Gastroesophageal sphincter (tissue), 4 donors: Measurements from ENCODE around the gene TBX21. TPM values are rescaled to one million over a fixed set of nuclear protein-coding genes. Genes with fewer than 3 reads are reported as not detected.

Experiments used
- ATAC-seq: fragments of 150-250 bp; one replicate; pipeline ENCODE4 v1.9.1; 2016; ENCODE audit warnings: mild to moderate bottlenecking, moderate library complexity
- H3K27ac ChIP-seq, 4 donors: fragments of 200-600 bp; sonication (generic) in 3 of 4; 1 replicate in 3 of 4; 2 replicates in 1 of 4; pipeline ENCODE4 v1.5.1; 2016 to 2019
- H3K27me3 ChIP-seq: fragments of 200-600 bp; sonication (generic); one replicate; pipeline ENCODE4 v1.5.1; 2019
- H3K36me3 ChIP-seq, 2 donors: fragments of 200-600 bp; sonication (generic); one replicate each; pipeline ENCODE4 v1.5.1; 2019; ENCODE audit warnings: control low read depth in 1 of 2
- H3K4me1 ChIP-seq, 3 donors: fragments of 200-600 bp; sonication (generic); 1 replicate in 2 of 3; 2 replicates in 1 of 3; pipeline ENCODE4 v1.5.1; 2016 to 2019; ENCODE audit warnings: control low read depth in 2 of 3
- H3K4me3 ChIP-seq, 2 donors: fragments of 200-600 bp; sonication (generic); one replicate each; pipeline ENCODE4 v1.5.1; 2019; ENCODE audit warnings: mild to moderate bottlenecking in 1 of 2, moderate library complexity in 1 of 2
- H3K9me3 ChIP-seq, 3 donors: fragments of 200-600 bp; sonication (generic); one replicate each; pipeline ENCODE4 v1.5.1; 2017 to 2019; ENCODE audit warnings: control low read depth in 2 of 3
- EP300 ChIP-seq: sonication (generic); formaldehyde crosslinking; IDR thresholded peaks from one replicate; pipeline ENCODE4 v1.6.1; 2017; ENCODE audit warnings: antibody characterized with exemption, mild to moderate bottlenecking
- POLR2A ChIP-seq, 2 donors: fragments of 450-650 bp; IDR thresholded peaks; one replicate each; pipeline ENCODE4 v1.6.1; 2017; ENCODE audit warnings: antibody characterized with exemption in 2 of 2, mild to moderate bottlenecking in 2 of 2, moderate library complexity in 1 of 2
- POLR2AphosphoS5 ChIP-seq: sonication (generic); formaldehyde crosslinking; IDR thresholded peaks from one replicate; pipeline ENCODE4 v1.6.1; 2017; ENCODE audit warnings: antibody characterized with exemption
- WGBS, 2 donors: methylation state at CpG; one replicate each; pipeline ENCODE4 v1.1.5; 2018; ENCODE audit warnings: low coverage in 1 of 2; 5-methylcytosine and 5-hydroxymethylcytosine counted together
- total RNA-seq, 4 donors: library from RNA; depleted of rRNA; stranded (reverse); fragments of >200 nt; gene quantifications; one replicate each; pipeline ENCODE4 v1.1.0, GENCODE V29; 2016
- TF ChIP-seq, protein P1 (sequence below), 4 experiments: fragments of 200-600 bp in 2 of 4; fragments of 450-650 bp in 2 of 4; sonication (generic) in 1 of 4; IDR thresholded peaks; one replicate each; pipeline ENCODE4 v1.5.1; 2017 to 2019; ENCODE audit warnings: antibody characterized with exemption in 4 of 4, mild to moderate bottlenecking in 2 of 4, moderate library complexity in 2 of 4

The TBX21 gene
- total RNA-seq, 4 donors from 2014 or later: 0.94 to 1.1 TPM; not detected in 2

DNA sequence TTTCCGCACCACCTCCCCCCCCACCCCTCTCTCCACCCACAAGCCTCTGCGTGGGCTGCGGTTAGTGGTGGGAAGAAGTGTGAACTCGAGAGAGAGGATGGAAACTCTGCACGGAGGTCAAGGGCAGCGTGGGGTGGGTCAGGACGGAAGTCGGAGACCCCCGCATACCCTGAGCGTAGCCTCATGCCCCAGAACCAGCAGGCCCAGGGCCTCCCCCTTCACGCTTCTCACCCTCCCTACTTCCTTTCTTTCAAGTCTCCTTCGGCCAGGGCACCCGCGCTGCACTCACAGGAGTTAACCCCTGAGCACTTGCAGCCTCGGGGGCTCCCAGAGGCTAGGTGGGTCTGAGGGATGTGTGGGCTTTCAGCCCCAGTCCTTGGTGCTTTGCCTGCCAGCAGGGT lies 29.8 kb upstream of the TBX21 start:
- WGBS, 2 donors: 77% methylated on average over 11 of the region's 15 CpGs; no CpG with 5 or more reads in 1 of the 2 donors
- peaks cover 0 to 63% (median 9%) of the 10 kb centered on the region in 3 donors for H3K4me1 ChIP-seq
- H3K9me3 ChIP-seq: no peaks in the 10 kb centered on the region
- no peak overlapping the region for H3K4me3 ChIP-seq
- H3K27me3 ChIP-seq: no peaks in the 10 kb centered on the region
- ATAC-seq: no peak
- H3K27ac ChIP-seq: no peak overlapping the region
- peaks cover 0 to 43% of the 10 kb centered on the region in 2 donors for H3K36me3 ChIP-seq
- TF ChIP-seq POLR2AphosphoS5 (no peak), POLR2A (IDR thresholded peaks at IDR 0.05) (no peak), EP300 (no peak)
- TF ChIP-seq, protein P1, sequence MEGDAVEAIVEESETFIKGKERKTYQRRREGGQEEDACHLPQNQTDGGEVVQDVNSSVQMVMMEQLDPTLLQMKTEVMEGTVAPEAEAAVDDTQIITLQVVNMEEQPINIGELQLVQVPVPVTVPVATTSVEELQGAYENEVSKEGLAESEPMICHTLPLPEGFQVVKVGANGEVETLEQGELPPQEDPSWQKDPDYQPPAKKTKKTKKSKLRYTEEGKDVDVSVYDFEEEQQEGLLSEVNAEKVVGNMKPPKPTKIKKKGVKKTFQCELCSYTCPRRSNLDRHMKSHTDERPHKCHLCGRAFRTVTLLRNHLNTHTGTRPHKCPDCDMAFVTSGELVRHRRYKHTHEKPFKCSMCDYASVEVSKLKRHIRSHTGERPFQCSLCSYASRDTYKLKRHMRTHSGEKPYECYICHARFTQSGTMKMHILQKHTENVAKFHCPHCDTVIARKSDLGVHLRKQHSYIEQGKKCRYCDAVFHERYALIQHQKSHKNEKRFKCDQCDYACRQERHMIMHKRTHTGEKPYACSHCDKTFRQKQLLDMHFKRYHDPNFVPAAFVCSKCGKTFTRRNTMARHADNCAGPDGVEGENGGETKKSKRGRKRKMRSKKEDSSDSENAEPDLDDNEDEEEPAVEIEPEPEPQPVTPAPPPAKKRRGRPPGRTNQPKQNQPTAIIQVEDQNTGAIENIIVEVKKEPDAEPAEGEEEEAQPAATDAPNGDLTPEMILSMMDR (IDR thresholded peaks at IDR 0.05): no peak

DNA sequence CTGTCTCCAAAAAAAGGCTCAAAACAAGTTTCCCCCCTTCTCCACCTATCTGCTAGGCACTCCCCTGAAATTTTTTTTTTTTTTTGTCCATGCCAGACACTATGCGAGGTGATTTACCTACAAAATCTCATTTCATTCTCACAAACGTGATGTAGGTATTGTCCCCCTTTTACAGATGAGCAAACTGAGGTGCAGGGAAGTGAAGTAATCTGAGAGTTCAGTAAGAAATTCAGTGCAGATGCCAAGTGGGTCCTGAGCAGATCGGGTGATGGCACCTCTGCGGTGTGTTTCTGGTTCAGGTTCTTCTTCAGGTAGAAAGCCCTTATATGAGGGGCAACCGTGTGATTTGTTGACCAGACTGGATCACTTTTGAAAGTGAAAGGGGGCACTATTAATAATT lies 29.4 kb upstream of the TBX21 start:
- TF ChIP-seq POLR2A (IDR thresholded peaks at IDR 0.05) (no peak), POLR2AphosphoS5 (no peak), EP300 (no peak)
- TF ChIP-seq, protein P1 (IDR thresholded peaks at IDR 0.05): no peak
- H3K4me1 ChIP-seq: peaks cover 0 to 66% (median 9%) of the 10 kb centered on the region in 3 donors
- ATAC-seq: no peak
- H3K4me3 ChIP-seq: no peak overlapping the region
- 90 to 95% methylated on average over 2 to 4 of the region's 5 CpGs for WGBS, 2 donors
- no peak overlapping the region for H3K27ac ChIP-seq
- no peaks in the 10 kb centered on the region for H3K27me3 ChIP-seq
- H3K36me3 ChIP-seq: peaks cover 0 to 44% of the 10 kb centered on the region in 2 donors
- H3K9me3 ChIP-seq: no peaks in the 10 kb centered on the region

DNA sequence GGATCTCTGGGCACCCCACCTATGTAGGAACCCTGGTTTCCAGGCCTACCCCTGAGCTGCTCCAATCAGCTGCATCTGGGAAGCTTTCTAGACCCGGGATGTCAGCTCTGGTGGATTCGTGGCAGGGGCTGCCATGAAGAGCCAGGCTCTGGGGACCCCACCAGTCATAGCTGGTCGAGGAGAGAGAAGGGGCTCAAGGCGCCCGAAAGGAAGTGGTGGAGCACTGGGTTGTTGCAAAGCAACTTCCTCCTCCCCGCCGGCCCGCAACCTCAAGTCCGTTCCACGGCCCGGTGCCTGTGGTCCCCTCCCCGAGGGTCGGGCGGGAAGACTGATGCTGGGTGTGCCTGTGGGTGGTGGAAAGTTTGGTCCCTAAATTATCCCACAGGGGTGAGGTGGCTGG lies 28.9 kb upstream of the TBX21 start:
- no peak for TF ChIP-seq POLR2AphosphoS5
- TF ChIP-seq, protein P1 (IDR thresholded peaks at IDR 0.05): no peak
- TF ChIP-seq POLR2A (IDR thresholded peaks at IDR 0.05): no peak
- TF ChIP-seq EP300: no peak
- Histone ChIP-seq H3K4me1 (peaks cover 0 to 63% (median 9%) of the 10 kb centered on the region in 3 donors), H3K4me3 (no peak overlapping the region), H3K9me3 (no peaks in the 10 kb centered on the region), H3K27ac (no peak overlapping the region), H3K27me3 (no peaks in the 10 kb centered on the region), H3K36me3 (peaks cover 0 to 43% of the 10 kb centered on the region in 2 donors)
- ATAC-seq: no peak
- WGBS, 2 donors: no CpG with 5 or more reads among the region's 14 CpGs

DNA sequence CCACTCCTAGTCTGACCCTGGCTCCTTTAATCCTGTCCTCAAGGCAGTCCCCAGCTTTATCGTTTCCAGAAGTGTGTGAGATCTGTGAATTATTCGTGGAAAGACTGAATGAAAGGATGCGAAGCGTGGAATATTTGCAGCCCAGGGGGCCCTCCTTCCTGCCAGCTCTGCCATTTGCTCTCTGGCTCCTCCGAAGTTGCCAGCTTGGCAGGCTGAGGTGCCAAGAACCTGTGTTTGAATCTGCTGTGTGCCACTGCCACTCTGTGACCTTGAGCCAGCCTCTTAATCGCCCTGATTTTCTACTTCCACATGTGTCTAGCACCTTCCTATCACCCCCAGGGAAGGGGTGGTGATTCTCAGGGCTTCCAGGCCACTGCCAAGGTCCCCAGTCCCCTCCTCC lies 28.3 kb upstream of the TBX21 start:
- 71 to 83% methylated on average over 5 of the region's 6 CpGs for WGBS, 2 donors
- Histone ChIP-seq H3K36me3 (peaks cover 0 to 43% of the 10 kb centered on the region in 2 donors), H3K4me1 (peaks cover 0 to 67% (median 9%) of the 10 kb centered on the region in 3 donors), H3K4me3 (no peak overlapping the region), H3K9me3 (no peaks in the 10 kb centered on the region), H3K27ac (no peak overlapping the region), H3K27me3 (no peaks in the 10 kb centered on the region)
- ATAC-seq: no peak
- TF ChIP-seq EP300: no peak
- TF ChIP-seq, protein P1 (IDR thresholded peaks at IDR 0.05): no peak
- TF ChIP-seq POLR2AphosphoS5: no peak
- no peak for TF ChIP-seq POLR2A (IDR thresholded peaks at IDR 0.05)
